BJ (cell line): ENCODE measurements around the gene AAMP. TPM values are rescaled to one million over a fixed set of nuclear protein-coding genes. Genes with fewer than 3 reads are reported as not detected.

Source experiments
- CTCF ChIA-PET: fragments of 350-600 bp; formaldehyde crosslinking; extraction: SDS; loops from one replicate; lab custom pipeline; 2021; ENCODE audit warnings: antibody characterized with exemption, inconsistent platforms; lab: Yijun Ruan, JAX
- POLR2A ChIA-PET: fragments of 300-600 bp; sonication (Branson Sonifier 250); formaldehyde crosslinking; extraction: SDS; loops from one replicate; lab custom pipeline; 2021; ENCODE audit warnings: antibody characterized with exemption; lab: Charles Lee
- DNase-seq: peaks from one replicate; pipeline ENCODE4 v3.0.0-alpha.2; 2011; ENCODE audit warnings: low read depth
- H3K27me3 ChIP-seq: 2 replicates; pipeline ENCODE4 v1.6.0; 2011; ENCODE audit warnings: low read length; ENCODE audit not compliant: control insufficient read depth, insufficient read depth
- H3K36me3 ChIP-seq: 2 replicates; pipeline ENCODE4 v1.5.1; 2011; ENCODE audit warnings: low read length; ENCODE audit not compliant: control insufficient read depth, insufficient read depth
- H3K4me3 ChIP-seq: 2 replicates; pipeline ENCODE4 v1.5.1; 2011; ENCODE audit warnings: low read depth, mild to moderate bottlenecking, control low read depth, low read length
- polyA plus RNA-seq: library from polyadenylated mRNA; depleted of rRNA; stranded (reverse); fragments of >200 nt; gene quantifications from 2 replicates; pipeline ENCODE4 v1.2.3, GENCODE V29; 2011
- TF ChIP-seq, protein P1 (sequence below): IDR thresholded peaks from 2 replicates; pipeline ENCODE4 v1.5.1; 2011; ENCODE audit warnings: low read depth, mild to moderate bottlenecking, control low read depth, inconsistent platforms, low read length, moderate library complexity; ENCODE audit not compliant: insufficient read depth

AAMP gene
- polyA plus RNA-seq, 1 experiment = 84.9 TPM

DNA sequence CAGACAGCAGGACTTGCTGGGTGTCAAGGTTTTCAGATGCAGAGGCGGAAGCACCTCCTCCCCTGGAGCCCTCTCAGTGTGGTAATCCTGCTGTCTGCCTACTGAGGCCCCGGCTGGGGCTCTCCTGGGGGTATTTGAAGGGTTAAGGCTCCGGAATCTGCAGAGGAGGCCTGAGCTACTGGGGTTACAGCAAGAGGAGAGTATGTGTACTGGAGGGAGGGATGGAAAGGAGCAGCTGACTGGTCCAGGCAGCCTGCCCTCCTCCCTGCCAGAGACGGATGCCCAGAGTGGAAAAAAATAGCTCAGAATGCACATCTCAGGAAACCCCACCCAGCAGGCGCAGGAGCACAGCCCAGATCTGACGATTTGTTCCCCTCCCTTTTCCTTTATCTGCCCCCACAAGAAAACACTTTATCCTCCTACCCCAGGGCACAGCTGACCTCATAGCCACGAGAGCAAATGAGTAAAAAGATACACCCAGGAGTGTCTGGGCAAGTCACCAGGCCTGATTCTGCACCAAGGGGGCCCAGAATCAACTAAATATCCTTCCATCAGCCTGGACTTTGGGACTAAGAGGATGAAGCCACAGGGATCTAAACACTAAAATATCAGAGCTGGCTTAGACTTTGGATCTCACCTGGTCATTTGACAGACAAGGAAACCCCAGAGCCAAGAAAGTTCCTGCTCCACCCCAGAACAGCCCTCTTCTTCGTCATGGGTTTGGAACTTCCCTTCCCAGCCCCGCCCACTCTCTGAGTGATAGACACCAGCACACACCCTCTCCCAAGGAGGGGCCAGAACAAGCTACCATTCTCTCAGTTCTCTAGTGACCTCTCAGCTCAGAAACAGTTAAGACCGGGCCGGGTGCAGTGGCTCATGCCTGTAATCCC is 16.9 kb upstream of the AAMP start:
- peak; percentile 89 for DNase-seq
- CTCF ChIA-PET = interaction anchor here (0.7 to 5.9 kb wide), 12 partner anchors 10 to 188 kb away, joined by 3 to 87 read pairs (median 3); partner anchors contain the start of genes AAMP, CATIP and PNKD
- TF ChIP-seq, protein P1, sequence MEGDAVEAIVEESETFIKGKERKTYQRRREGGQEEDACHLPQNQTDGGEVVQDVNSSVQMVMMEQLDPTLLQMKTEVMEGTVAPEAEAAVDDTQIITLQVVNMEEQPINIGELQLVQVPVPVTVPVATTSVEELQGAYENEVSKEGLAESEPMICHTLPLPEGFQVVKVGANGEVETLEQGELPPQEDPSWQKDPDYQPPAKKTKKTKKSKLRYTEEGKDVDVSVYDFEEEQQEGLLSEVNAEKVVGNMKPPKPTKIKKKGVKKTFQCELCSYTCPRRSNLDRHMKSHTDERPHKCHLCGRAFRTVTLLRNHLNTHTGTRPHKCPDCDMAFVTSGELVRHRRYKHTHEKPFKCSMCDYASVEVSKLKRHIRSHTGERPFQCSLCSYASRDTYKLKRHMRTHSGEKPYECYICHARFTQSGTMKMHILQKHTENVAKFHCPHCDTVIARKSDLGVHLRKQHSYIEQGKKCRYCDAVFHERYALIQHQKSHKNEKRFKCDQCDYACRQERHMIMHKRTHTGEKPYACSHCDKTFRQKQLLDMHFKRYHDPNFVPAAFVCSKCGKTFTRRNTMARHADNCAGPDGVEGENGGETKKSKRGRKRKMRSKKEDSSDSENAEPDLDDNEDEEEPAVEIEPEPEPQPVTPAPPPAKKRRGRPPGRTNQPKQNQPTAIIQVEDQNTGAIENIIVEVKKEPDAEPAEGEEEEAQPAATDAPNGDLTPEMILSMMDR = no peak
- Histone ChIP-seq H3K27me3 (no peaks in the 10 kb centered on the region), H3K36me3 (peaks cover 8% of the 10 kb centered on the region), H3K4me3 (peak overlapping the region; percentile 38)
- POLR2A ChIA-PET = interaction anchor here (1.1 to 1.3 kb wide), 4 partner anchors 14 to 120 kb away, joined by 3 to 8 read pairs (median 3); partner anchors contain the start of genes AAMP and PNKD

DNA sequence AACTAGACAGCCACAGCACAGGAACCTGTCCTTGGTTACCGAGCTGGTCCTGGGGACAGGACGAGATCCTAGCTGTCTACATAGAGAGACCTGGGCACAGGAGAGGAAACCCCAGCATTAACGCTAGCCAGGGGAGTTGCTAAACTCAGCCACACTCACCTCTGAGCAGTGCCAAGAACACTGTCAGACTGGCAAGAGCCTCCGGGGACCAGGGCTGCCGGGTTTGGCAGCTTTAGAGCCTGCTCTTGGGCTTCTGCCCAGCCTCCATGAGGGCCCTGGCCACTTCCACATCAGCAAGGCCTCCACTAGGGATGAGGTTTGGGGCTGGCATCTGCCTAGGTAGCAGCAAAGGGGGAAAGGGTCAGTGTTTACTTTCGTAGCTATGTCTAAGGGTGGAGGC is 15.7 kb upstream of the AAMP start:
- Histone ChIP-seq H3K27me3 (no peaks in the 10 kb centered on the region), H3K4me3 (peak overlapping the region; percentile 38), H3K36me3 (peaks cover 15% of the 10 kb centered on the region)
- DNase-seq = no peak
- POLR2A ChIA-PET = no interaction called here
- CTCF ChIA-PET = interaction anchor here (1.0 to 5.9 kb wide), 4 partner anchors 12 to 121 kb away, joined by 3 to 87 read pairs (median 6); partner anchors contain the start of genes AAMP, CATIP and PNKD
- TF ChIP-seq, protein P1 = no peak

DNA sequence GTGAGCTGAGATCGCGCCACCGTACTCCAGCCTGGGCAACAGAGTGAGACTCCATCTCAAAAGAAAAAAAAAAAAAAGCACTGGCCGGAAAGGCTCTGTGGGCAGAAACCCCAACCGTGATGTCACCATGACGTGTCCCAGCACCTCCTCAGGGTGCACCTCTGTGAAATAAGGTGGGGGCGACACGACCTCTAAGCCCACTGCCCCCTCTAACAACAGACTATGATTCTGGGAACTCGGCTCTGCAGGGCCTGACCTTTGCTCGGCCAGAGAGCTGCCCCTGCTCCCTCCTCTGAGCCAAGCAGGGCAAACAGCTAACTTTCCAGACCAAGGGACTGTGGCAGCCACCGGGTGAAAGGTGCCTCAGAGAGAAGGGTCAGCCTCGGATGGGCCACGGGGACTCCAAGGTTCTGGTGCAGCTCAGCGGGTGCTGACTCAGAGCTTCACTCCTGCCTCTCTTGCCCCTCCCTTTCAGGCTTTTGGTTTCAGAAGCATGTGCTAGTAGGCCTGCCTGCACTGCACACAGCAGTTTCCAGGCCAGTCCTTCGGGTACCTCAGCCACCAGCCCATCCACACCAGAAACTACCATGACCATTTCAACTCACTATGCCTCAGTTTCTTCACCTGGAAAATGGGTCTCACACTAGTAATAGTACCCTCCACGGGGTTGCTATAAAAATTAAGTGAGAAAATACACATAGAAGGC is 14.3 kb upstream of the AAMP start:
- DNase-seq = no peak
- ChIA-PET CTCF (interaction anchor here (0.7 to 5.9 kb wide), 2 partner anchors 11 to 18 kb away, joined by 3 to 87 read pairs; partner anchors contain the start of genes AAMP and PNKD), POLR2A (no interaction called here)
- TF ChIP-seq, protein P1 = no peak
- H3K27me3 ChIP-seq = no peaks in the 10 kb centered on the region
- H3K4me3 ChIP-seq = no peak overlapping the region
- peaks cover 27% of the 10 kb centered on the region for H3K36me3 ChIP-seq

DNA sequence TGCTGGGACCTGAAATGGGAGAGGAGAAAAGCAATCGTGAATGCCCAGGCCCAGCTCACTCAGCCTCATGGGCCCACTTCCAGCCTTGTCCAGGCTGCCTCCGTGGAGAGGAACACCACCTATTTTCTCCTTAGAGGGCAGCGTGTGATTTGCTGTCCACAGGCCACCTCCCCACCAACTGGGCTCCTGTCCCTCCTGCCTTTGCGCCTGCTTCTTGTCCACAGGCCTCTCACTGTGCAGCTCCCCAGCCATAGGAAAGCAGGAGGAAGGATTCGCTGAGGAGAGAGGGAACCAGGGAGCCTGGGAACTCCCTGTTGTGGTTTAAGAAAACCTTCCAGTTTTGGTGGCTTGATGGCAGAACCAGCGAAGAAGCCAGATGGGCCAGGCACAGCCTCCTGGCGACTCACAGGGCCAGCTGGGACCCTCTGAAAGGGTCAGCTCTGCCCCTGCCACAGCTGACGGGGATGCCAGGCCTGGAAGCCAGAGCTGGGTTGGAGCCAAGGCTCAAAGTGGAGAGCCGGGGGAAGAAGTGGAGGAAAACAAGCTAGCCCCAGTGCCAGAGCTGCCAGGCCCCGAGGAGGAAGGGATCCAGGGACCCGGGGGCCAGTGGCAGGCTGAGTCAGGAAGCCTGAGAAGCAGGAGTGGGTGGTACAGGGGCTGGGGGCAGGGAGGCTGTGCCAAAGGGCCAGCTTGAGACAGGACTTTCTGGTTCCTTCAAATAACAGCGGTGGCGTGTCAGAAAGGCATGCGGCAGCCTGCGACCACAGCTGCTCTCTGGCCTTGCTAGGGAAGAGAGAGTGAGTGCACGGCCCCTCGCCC is 12.4 kb upstream of the AAMP start:
- POLR2A ChIA-PET = no interaction called here
- no peak for DNase-seq

More for the DNA sequence above, 12.4 kb upstream of the AAMP start:
- H3K27me3 ChIP-seq = no peaks in the 10 kb centered on the region
- H3K4me3 ChIP-seq = no peak overlapping the region
- CTCF ChIA-PET = interaction anchor here (1.0 to 5.9 kb wide), 3 partner anchors 9 to 10 kb away, joined by 4 to 87 read pairs (median 6); partner anchors contain the start of genes AAMP, PNKD and TMBIM1
- peaks cover 39% of the 10 kb centered on the region for H3K36me3 ChIP-seq
- TF ChIP-seq, protein P1 = no peak
